Tibial artery (tissue), 4 donors: ENCODE measurements around the gene FGFR4.

ENCODE experiments used
- DNase-seq, 2 donors: peaks; one replicate each; pipeline ENCODE4 v3.0.0-alpha.2; 2019
- H3K27ac ChIP-seq, 2 donors: fragments of 200-600 bp; sonication (generic) in 1 of 2; 1 replicate in 1 of 2; 2 replicates in 1 of 2; pipeline ENCODE4 v1.5.1; 2018 to 2019; ENCODE audit warnings: mild to moderate bottlenecking in 1 of 2
- H3K27me3 ChIP-seq, 2 donors: fragments of 200-600 bp; sonication (generic) in 1 of 2; one replicate each; pipeline versions ENCODE4 v1.5.1 to v1.6.0; 2016 to 2019
- H3K36me3 ChIP-seq, 3 donors: fragments of 200-600 bp; sonication (generic) in 2 of 3; one replicate each; pipeline ENCODE4 v1.5.1; 2016 to 2019; ENCODE audit warnings: mild to moderate bottlenecking in 2 of 3
- H3K4me1 ChIP-seq, 4 donors: fragments of 200-600 bp; sonication (generic) in 2 of 4; 1 replicate in 3 of 4; 2 replicates in 1 of 4; pipeline ENCODE4 v1.5.1; 2016 to 2019
- H3K4me3 ChIP-seq, 2 donors: fragments of 200-600 bp; sonication (generic) in 1 of 2; 1 replicate in 1 of 2; 2 replicates in 1 of 2; pipeline ENCODE4 v1.5.1; 2018 to 2019; ENCODE audit warnings: mild to moderate bottlenecking in 2 of 2
- H3K9me3 ChIP-seq, 3 donors: fragments of 200-600 bp; sonication (generic) in 1 of 3; one replicate each; pipeline ENCODE4 v1.5.1; 2016 to 2019
- intact Hi-C: fragments of 100-400 bp; cut with DNase I; formaldehyde crosslinking; loops from one replicate; pipeline ENCODE4 v1.15.0; 2023; ENCODE audit warnings: low total_unique reads
- TF ChIP-seq, protein P1 (sequence below), 2 experiments: fragments of 200-600 bp in 1 of 2; fragments of 450-650 bp in 1 of 2; IDR thresholded peaks; one replicate each; pipeline ENCODE4 v1.5.1; 2017 to 2019; ENCODE audit warnings: antibody characterized with exemption in 2 of 2, mild to moderate bottlenecking in 1 of 2, moderate library complexity in 1 of 2

Gene FGFR4

DNA sequence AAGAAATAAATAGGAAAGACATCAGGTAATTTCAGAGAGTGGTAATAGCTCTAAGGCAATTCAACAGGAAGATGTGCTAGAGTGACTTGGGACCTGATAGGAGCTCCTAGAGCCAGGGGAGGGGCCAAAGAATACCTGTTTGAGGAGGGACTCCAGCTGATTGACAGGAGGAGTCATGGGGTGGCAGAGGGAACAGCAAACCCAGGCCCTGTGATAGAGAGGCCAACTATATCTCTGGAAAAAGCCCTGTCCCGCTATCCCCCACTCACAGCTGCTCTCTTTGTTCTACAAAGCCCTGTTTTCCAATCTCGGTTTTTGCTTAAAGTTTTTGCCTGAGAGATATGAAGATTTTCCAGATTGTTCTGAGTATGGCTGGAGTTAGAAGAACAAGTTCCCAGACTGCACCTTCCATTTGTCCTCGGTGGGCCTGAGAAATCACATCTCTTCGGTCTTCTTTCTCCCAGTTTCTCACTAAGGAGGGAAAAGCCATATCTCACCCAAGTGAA is 37.8 kb downstream of the FGFR4 start:
- TF ChIP-seq, protein P1, sequence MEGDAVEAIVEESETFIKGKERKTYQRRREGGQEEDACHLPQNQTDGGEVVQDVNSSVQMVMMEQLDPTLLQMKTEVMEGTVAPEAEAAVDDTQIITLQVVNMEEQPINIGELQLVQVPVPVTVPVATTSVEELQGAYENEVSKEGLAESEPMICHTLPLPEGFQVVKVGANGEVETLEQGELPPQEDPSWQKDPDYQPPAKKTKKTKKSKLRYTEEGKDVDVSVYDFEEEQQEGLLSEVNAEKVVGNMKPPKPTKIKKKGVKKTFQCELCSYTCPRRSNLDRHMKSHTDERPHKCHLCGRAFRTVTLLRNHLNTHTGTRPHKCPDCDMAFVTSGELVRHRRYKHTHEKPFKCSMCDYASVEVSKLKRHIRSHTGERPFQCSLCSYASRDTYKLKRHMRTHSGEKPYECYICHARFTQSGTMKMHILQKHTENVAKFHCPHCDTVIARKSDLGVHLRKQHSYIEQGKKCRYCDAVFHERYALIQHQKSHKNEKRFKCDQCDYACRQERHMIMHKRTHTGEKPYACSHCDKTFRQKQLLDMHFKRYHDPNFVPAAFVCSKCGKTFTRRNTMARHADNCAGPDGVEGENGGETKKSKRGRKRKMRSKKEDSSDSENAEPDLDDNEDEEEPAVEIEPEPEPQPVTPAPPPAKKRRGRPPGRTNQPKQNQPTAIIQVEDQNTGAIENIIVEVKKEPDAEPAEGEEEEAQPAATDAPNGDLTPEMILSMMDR (IDR thresholded peaks at IDR 0.05), result no peak
- intact Hi-C loops, result no loop called here
- Histone ChIP-seq H3K4me1 (no peaks in the 10 kb centered on the region), H3K27ac (no peak overlapping the region), H3K9me3 (no peaks in the 10 kb centered on the region), H3K36me3 (no peaks in the 10 kb centered on the region), H3K4me3 (no peak overlapping the region), H3K27me3 (no peaks in the 10 kb centered on the region)
- no peak for DNase-seq

DNA sequence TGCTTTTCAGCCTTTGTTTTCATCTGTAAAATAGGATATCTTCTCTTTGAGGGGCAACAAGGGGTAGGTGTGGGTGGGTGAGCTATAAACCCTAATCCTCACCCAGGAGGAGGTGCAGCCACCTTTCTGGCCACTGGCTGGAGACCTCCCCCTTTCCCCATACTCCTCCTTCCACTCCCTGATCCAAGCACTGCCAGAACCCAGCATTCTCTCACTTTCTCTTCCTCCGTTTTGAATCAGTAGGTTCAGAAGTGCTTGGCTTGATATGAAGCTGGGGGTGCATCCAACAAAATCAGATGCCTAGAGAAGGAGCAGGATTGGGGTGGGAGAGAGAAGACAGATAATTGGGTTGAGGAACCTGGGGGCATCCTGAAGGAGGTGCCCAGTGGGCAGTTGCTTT is 40.1 kb downstream of the FGFR4 start:
- TF ChIP-seq, protein P1 (IDR thresholded peaks at IDR 0.05), result no peak
- no peaks in the 10 kb centered on the region for H3K27me3 ChIP-seq
- no peak overlapping the region for H3K27ac ChIP-seq
- no peaks in the 10 kb centered on the region for H3K4me1 ChIP-seq
- intact Hi-C loops, result no loop called here
- H3K36me3 ChIP-seq, result no peaks in the 10 kb centered on the region
- DNase-seq, result no peak
- no peak overlapping the region for H3K4me3 ChIP-seq
- H3K9me3 ChIP-seq, result no peaks in the 10 kb centered on the region

DNA sequence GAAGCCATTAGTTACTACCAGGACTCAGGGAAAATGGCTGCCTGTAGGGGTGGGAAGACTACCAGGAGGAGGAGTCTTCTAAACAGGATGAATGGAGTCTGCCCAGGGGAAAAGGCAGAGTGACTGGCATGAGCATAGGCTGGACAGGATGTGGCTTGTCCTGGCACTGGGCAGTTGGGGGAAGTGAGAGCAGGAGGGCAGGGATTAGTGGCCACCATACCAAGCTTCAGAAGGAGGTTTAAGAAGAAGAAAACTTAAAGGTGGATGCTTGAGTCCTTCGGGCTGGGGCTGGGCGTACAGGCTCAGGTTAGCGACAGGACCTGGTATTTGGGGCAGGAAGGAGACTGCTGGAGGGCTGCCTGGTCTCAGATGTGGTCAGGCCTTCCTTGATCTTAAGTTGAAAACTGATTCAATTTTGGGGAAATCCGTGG is 41.9 kb downstream of the FGFR4 start:
- no peaks in the 10 kb centered on the region for H3K36me3 ChIP-seq
- no peaks in the 10 kb centered on the region for H3K27me3 ChIP-seq
- H3K9me3 ChIP-seq, result no peaks in the 10 kb centered on the region
- peaks cover 0 to 9% (median 6%) of the 10 kb centered on the region in 4 donors for H3K4me1 ChIP-seq
- intact Hi-C loops, result no loop called here
- no peak overlapping the region for H3K4me3 ChIP-seq
- TF ChIP-seq, protein P1 (IDR thresholded peaks at IDR 0.05), result no peak
- H3K27ac ChIP-seq, result no peak overlapping the region
- peak in 1 of 2 donors; percentile 35 for DNase-seq

DNA sequence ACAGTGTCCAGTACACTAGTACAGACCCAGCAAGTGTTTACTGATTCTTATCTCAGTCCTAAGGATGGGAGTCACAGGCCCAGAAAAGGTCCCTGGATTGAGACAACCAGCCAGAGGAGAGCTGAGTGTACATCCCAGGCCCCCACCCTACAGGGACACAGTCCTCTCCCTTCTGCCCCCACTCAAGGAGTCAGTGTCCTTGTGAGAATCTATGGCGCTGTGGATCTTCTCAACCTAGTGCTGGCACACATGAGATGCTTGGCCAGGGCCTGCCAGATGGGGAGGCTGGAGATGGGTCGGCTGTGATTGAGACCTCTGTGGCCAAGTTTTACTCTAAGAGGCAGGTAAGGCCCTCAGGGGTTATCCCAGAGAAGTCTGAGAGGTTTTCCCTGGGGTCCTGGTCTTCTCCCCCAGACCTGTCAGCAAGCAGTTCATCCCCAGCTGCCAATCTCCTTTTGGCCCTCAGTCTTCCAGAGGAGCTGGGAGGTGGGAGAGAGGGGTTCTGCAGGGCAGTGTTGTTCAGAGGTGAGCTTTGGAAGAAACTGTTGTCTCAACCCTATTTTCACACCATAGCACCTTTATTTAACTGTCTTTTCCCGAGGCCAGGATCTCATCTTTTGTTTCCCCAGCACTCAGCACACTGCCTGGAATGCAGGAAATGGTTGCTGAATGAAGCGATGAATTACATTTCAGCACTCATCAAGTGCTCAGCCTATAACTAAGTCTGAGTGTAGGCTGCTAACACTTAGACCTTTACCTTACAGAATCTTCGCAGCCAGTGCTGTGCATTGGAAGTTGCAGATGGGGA is 43.7 kb downstream of the FGFR4 start:
- H3K4me1 ChIP-seq, result peaks cover 0 to 21% (median 15%) of the 10 kb centered on the region in 4 donors
- H3K4me3 ChIP-seq, result no peak overlapping the region
- TF ChIP-seq, protein P1 (IDR thresholded peaks at IDR 0.05), result no peak
- H3K9me3 ChIP-seq, result no peaks in the 10 kb centered on the region
- intact Hi-C loops, result no loop called here
- no peak for DNase-seq
- no peaks in the 10 kb centered on the region for H3K27me3 ChIP-seq
- no peak overlapping the region for H3K27ac ChIP-seq
- peaks cover 0 to 4% (median 4%) of the 10 kb centered on the region in 3 donors for H3K36me3 ChIP-seq

DNA sequence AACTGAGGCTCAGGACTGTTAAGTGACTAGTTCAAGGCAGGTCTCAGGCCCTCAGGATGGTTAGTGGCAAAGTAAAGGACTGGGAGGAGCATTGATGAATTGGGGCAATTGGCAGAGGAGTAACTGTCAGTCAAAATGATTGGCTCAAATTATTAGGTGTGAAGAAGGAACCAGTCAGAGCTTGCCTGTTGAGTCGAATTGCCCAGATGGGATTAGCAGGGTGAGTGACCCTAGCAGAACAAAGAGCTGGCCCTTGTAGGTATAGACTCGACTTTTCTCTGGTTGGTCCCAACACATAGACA is 44.3 kb downstream of the FGFR4 start:
- no peak overlapping the region for H3K27ac ChIP-seq

More for the DNA sequence above, 44.3 kb downstream of the FGFR4 start:
- Histone ChIP-seq H3K4me3 (no peak overlapping the region), H3K36me3 (peaks cover 4 to 9% (median 8%) of the 10 kb centered on the region in 3 donors), H3K9me3 (no peaks in the 10 kb centered on the region), H3K27me3 (no peaks in the 10 kb centered on the region), H3K4me1 (peaks cover 0 to 26% (median 20%) of the 10 kb centered on the region in 4 donors)
- no peak for DNase-seq
- TF ChIP-seq, protein P1 (IDR thresholded peaks at IDR 0.05), result no peak
- intact Hi-C loops, result no loop called here
